ENCODE results near the gene TMEM52B. TPM values are rescaled to one million over a fixed set of nuclear protein-coding genes. Genes with fewer than 3 reads are reported as not detected.

Gene TMEM52B
- total RNA-seq, 1 experiment from 2014 or later: not detected

- Histone ChIP-seq H3K27me3 (ENCODE audit: control insufficient read depth, insufficient read depth, low read length) (no peaks in the 10 kb centered on the region), H3K27ac (ENCODE audit: low read length) (no peak overlapping the region), H3K9me3 (ENCODE audit: control insufficient read depth, insufficient read depth, low read depth, low read length) (no peaks in the 10 kb centered on the region), H3K36me3 (ENCODE audit: control insufficient read depth, insufficient read depth, low read length) (no peaks in the 10 kb centered on the region), H3K4me3 (ENCODE audit: low read depth in 2 of 2, low read length in 2 of 2) (no peak overlapping the region), H3K4me1 (ENCODE audit: control insufficient read depth, insufficient read depth, low read length) (no peaks in the 10 kb centered on the region)
- no TSS peak for BruUV-seq (replicated peaks)
- ChIA-PET CTCF (interaction anchor here (0.7 kb wide), 1 partner anchor 74 kb away, joined by 6 read pairs; no protein-coding TSS in a partner anchor), POLR2A (interaction anchor here (0.8 kb wide), 1 partner anchor 15 kb away, joined by 5 read pairs; the partner anchor contains the start of gene GABARAPL1)
- no peak for ATAC-seq
- intact Hi-C loops (cut with micrococcal nuclease; ENCODE audit: unreplicated experiment) (no loop called here), in situ Hi-C loops (cut with HindIII; ENCODE audit: low pct_unique_long_range_greater_than_20kb, low sequenced_read_pairs) (no loop called here)
- DNase-seq (ENCODE audit: low read depth, low spot score): no peak
- TF ChIP-seq REST (IDR thresholded peaks at IDR 0.05; ENCODE audit: insufficient read depth in 1 of 2, low read depth in 2 of 2, low read length in 1 of 2) (no peak), CTCF (IDR thresholded peaks at IDR 0.05) (no peak)
Observed at GRCh38 chr12:10227648-10228047, 48.8 kb downstream of the TMEM52B start.

- DNase-seq (ENCODE audit: low read depth, low spot score) (no peak), ATAC-seq (no peak)
- no peaks in the 10 kb centered on the region for H3K36me3 ChIP-seq (ENCODE audit: control insufficient read depth, insufficient read depth, low read length)
- H3K9me3 ChIP-seq (ENCODE audit: control insufficient read depth, insufficient read depth, low read depth, low read length): no peaks in the 10 kb centered on the region
- ChIA-PET POLR2A (no interaction called here), CTCF (no interaction called here)
- no peak overlapping the region for H3K27ac ChIP-seq (ENCODE audit: low read length)
- BruUV-seq (replicated peaks): no TSS peak
- no peak overlapping the region for H3K4me3 ChIP-seq (ENCODE audit: low read depth in 2 of 2, low read length in 2 of 2)
- no peaks in the 10 kb centered on the region for H3K27me3 ChIP-seq (ENCODE audit: control insufficient read depth, insufficient read depth, low read length)
- in situ Hi-C loops (cut with HindIII; ENCODE audit: low pct_unique_long_range_greater_than_20kb, low sequenced_read_pairs) (no loop called here), intact Hi-C loops (cut with micrococcal nuclease; ENCODE audit: unreplicated experiment) (loop anchor here (2.0 kb wide), 1 partner anchor 266 kb away; no protein-coding TSS in a partner anchor)
- no peaks in the 10 kb centered on the region for H3K4me1 ChIP-seq (ENCODE audit: control insufficient read depth, insufficient read depth, low read length)
- TF ChIP-seq SIN3A (IDR thresholded peaks at IDR 0.05; ENCODE audit: borderline replicate concordance, insufficient read depth, low read depth, low read length): no peak
- no peak for TF ChIP-seq TCF7L2 (IDR thresholded peaks at IDR 0.05; ENCODE audit: low read depth, low read length)
- TF ChIP-seq CTCF (IDR thresholded peaks at IDR 0.05): no peak
- no peak for TF ChIP-seq REST (IDR thresholded peaks at IDR 0.05; ENCODE audit: insufficient read depth in 1 of 2, low read depth in 2 of 2, low read length in 1 of 2)
- TF ChIP-seq POLR2AphosphoS5 (IDR thresholded peaks at IDR 0.05; ENCODE audit: low read depth, low read length): no peak
Observed at GRCh38 chr12:10234562-10234961, 55.7 kb downstream of the TMEM52B start.
